ENCODE measurements around the gene CENPB.

The CENPB gene

DNA sequence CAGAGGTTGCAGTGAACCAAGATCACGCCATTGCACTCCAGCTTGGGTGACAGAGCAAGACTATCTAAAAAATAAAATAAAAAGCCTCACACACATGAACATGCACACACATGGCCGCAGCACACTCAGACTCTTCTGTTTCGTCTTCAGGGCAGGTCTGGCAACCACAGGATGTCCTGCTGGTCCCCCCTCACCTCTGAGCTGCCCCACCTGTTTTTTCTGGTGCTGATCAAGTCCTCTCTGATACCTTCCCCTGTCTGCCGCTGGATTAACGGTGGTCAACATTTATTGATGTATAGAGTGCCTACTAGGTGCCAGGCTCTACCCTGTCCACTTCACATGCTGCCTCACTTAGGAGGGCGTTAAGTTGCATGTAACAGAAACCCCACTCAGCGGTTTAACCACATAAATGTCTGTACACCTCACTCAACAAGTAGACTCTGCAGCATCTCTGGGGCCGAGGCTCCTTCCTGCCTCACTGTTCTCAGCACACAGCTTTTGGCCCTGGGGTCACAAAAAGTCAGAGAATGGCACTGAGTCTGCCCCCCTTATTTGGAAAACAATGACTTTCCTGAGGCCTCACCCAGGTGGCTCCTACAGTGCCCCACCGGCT lies 29.3 kb upstream of the CENPB start:
- H3K4me3 ChIP-seq (ENCODE audit: low read depth, low read length), result no peak overlapping the region
- TF ChIP-seq, protein P1, sequence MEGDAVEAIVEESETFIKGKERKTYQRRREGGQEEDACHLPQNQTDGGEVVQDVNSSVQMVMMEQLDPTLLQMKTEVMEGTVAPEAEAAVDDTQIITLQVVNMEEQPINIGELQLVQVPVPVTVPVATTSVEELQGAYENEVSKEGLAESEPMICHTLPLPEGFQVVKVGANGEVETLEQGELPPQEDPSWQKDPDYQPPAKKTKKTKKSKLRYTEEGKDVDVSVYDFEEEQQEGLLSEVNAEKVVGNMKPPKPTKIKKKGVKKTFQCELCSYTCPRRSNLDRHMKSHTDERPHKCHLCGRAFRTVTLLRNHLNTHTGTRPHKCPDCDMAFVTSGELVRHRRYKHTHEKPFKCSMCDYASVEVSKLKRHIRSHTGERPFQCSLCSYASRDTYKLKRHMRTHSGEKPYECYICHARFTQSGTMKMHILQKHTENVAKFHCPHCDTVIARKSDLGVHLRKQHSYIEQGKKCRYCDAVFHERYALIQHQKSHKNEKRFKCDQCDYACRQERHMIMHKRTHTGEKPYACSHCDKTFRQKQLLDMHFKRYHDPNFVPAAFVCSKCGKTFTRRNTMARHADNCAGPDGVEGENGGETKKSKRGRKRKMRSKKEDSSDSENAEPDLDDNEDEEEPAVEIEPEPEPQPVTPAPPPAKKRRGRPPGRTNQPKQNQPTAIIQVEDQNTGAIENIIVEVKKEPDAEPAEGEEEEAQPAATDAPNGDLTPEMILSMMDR (IDR thresholded peaks at IDR 0.05; ENCODE audit: low read depth, low read length, missing control alignments), result no peak
- no peak for DNase-seq (ENCODE audit: low read depth)

DNA sequence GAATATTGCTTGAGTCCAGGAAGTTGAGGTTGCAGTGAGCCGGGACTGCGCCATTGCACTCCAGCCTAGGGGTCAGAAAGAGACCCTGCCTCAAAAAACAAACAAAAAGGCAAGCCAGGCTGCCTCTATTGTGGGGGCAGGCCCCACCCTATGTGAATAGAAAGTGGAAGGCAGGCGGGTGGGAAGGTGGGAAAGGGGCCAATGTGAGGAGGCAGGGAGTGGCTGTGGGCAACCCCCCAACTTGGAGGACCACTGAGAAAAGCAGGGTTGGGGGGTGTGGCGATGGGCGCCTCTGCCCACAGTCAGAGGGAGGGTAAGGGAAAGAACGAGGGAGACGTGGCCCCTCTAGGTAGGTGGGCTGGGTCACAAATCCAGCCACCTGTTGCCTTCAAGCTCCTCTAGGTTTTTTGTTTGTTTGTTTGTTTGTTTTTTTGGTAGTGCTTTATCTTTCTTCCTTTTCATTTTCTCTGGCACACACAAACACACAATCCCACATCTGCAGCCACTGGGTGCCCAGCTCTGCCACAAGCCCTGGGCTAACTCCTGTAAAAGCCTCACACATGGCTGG lies 28.5 kb upstream of the CENPB start:
- H3K4me3 ChIP-seq (ENCODE audit: low read depth, low read length), result no peak overlapping the region
- TF ChIP-seq, protein P1 (IDR thresholded peaks at IDR 0.05; ENCODE audit: low read depth, low read length, missing control alignments), result no peak
- no peak for DNase-seq (ENCODE audit: low read depth)

DNA sequence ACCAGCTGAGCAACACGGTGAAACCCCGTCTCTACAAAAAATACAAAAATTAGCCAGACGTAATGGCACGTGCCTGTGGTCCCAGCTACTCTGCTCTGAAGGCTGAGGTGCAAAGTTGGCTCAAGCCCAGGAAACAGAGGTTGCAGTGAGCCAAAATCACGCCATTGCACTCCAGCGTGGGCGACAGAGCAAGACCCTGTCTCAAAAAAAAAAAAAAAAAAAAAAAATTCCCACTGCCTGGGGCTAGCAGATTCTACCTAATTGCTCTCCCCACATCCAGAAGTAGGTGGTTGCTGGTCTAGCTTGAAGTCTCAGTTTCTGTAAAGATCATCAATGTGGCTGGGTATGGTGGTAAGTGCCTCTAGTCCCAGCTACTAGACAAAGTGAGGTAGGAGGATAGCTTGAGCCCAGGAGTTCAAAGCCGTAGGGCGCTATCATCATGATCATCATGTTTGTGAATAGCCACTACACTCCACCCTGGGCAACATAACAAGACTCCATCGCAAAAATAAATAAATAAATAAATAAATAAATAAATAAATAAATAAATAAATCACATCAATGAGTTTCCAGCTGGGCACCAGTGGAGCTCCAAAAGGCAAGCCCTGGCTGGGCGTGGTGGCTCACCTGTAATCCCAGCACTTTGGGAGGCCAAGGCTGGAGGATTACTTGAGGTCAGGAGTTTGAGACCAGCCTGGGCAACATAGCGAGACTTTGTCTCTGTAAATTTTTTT lies 27.5 kb upstream of the CENPB start:
- TF ChIP-seq, protein P1 (IDR thresholded peaks at IDR 0.05; ENCODE audit: low read depth, low read length, missing control alignments), result no peak
- H3K4me3 ChIP-seq (ENCODE audit: low read depth, low read length), result no peak overlapping the region
- no peak for DNase-seq (ENCODE audit: low read depth)

DNA sequence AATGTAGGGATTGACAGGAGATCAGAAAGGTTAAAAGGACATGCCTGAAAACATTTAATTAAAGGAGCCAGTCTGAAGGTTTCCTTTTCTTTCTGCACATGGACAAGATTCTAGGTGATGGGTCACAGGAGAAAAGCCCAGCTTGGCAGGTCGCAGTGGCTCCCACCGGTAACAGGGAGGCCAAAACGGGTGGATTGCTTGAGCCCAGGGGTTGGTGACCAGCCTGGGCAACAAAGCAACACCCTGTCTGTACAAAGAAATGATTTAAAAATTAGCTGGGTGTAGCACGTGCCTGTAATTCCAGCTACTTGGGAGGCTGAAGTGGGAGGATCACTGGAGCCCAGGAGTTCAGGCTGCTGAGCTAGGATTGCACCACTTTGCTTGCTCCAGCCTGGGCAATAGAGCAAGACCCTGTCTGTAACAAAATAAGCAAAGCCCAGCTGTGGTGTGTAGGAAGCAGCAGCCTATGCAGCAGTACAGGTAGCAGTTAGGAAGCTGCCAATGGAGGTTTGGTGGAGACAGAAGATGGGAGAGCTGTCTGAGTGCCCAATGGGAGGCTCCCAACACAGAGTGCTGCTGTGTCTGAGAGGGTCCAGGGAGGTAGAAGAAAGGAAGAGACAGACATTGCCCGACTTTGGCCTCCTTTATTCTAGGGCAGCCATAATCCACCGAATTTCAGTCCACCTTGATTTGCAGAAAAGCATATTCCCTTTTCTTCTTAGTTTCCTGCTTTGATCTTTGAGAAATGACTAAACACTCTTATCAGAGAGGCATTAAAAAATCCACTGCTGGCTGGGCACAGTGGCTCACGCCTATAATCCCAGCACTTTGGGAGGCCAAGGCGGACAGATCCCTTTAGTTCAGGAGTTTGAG lies 26.7 kb upstream of the CENPB start:
- TF ChIP-seq, protein P1 (IDR thresholded peaks at IDR 0.05; ENCODE audit: low read depth, low read length, missing control alignments), result no peak
- H3K4me3 ChIP-seq (ENCODE audit: low read depth, low read length), result no peak overlapping the region
- DNase-seq (ENCODE audit: low read depth), result no peak

DNA sequence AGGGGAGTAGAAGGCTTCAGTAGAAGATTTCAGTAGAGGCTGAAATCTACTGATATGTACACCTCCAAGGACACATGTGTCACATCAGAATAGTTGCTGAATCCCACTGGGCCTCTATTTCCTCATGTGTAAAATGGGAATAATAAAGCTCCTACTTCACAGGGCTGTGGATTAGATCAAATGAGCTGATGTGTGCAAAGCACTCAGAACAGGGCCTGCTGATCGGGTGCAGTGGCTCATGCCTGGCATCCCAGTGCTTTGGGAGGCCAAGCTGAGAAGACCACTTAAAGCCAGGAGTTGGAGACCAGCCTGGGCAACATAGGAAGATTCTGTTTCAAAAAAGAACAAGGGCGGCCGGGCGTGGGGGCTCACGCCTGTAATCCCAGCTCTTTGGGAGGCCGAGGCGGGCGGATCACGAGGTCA lies 25.7 kb upstream of the CENPB start:
- no peak overlapping the region for H3K4me3 ChIP-seq (ENCODE audit: low read depth, low read length)
- no peak for DNase-seq (ENCODE audit: low read depth)
- TF ChIP-seq, protein P1 (IDR thresholded peaks at IDR 0.05; ENCODE audit: low read depth, low read length, missing control alignments), result no peak

DNA sequence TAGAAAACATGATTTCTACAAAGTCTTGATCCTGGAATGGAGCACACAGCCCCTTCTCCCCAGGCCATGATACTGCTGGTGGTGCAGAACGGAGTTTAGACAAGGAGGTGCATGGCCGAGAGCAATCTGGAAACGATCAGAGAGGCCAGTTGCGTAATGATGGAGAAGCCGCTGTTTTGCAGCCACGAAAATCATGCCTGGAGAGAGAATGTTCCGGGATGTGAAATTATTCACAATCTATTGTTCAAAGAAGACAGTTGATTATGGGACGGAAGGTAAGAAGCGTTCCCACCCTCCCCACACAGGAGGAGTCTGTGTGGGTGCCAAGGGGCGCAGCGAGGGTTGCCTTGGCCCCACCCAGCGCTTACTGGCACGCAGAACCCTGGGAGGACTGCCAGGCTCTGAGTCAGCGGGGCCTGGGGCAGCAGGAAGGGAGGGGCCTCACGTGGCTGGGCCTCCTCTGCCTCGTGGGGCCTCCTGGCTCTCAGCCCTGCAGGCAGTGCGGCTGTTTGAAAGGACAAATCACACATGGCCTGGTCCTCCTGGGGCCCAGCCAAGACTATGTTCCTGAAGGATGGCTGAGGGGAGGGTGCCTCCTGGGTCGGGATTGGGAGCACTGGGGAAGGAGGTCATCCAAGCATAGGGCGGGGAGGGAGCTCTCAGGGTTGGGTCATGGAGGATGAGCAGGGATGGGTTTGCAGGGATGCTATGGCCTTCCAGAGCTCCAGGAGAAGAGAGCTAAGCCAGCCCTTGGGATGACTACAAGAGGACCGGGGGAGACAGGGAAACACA lies 25.1 kb upstream of the CENPB start:
- DNase-seq (ENCODE audit: low read depth), result no peak
- H3K4me3 ChIP-seq (ENCODE audit: low read depth, low read length), result no peak overlapping the region
- TF ChIP-seq, protein P1 (IDR thresholded peaks at IDR 0.05; ENCODE audit: low read depth, low read length, missing control alignments), result no peak
